ENCODE results near the gene DCP1B.

DCP1B gene

GRCh38 chr12:2035431-2036055 lies 31.3 kb upstream of the DCP1B start:
- peaks cover 37% of the 10 kb centered on the region for H3K27me3 ChIP-seq (replicated peaks; ENCODE audit: control insufficient read depth, insufficient read depth, low read length)
- DNase-seq (ENCODE audit: low read depth): no peak
- peaks cover 14% of the 10 kb centered on the region for H3K4me1 ChIP-seq (ENCODE audit: control insufficient read depth, insufficient read depth, low read length)
- peak overlapping the region; percentile 65 for H3K9ac ChIP-seq (ENCODE audit: low read length)
- no peaks in the 10 kb centered on the region for H3K36me3 ChIP-seq (ENCODE audit: control insufficient read depth, insufficient read depth, low read length, severe bottlenecking)
- no peaks in the 10 kb centered on the region for H3K9me3 ChIP-seq (ENCODE audit: control insufficient read depth, low read length)
- peak overlapping the region; percentile 79 for H3K4me3 ChIP-seq (ENCODE audit: low read length)

GRCh38 chr12:2034633-2035430 lies 30.6 kb upstream of the DCP1B start:
- Histone ChIP-seq H3K4me1 (ENCODE audit: control insufficient read depth, insufficient read depth, low read length) (peaks cover 20% of the 10 kb centered on the region), H3K9ac (ENCODE audit: low read length) (peak overlapping the region; percentile 65), H3K36me3 (ENCODE audit: control insufficient read depth, insufficient read depth, low read length, severe bottlenecking) (no peaks in the 10 kb centered on the region), H3K4me3 (ENCODE audit: low read length) (peak overlapping the region; percentile 79), H3K9me3 (ENCODE audit: control insufficient read depth, low read length) (no peaks in the 10 kb centered on the region), H3K27me3 (replicated peaks; ENCODE audit: control insufficient read depth, insufficient read depth, low read length) (peaks cover 35% of the 10 kb centered on the region)
- peak; percentile 96 for DNase-seq (ENCODE audit: low read depth)

- Histone ChIP-seq H3K9ac (ENCODE audit: low read length) (no peak overlapping the region), H3K4me1 (ENCODE audit: control insufficient read depth, insufficient read depth, low read length) (peaks cover 22% of the 10 kb centered on the region), H3K9me3 (ENCODE audit: control insufficient read depth, low read length) (no peaks in the 10 kb centered on the region), H3K4me3 (ENCODE audit: low read length) (no peak overlapping the region), H3K27me3 (replicated peaks; ENCODE audit: control insufficient read depth, insufficient read depth, low read length) (peaks cover 29% of the 10 kb centered on the region), H3K36me3 (ENCODE audit: control insufficient read depth, insufficient read depth, low read length, severe bottlenecking) (no peaks in the 10 kb centered on the region)
- no peak for DNase-seq (ENCODE audit: low read depth)
These were observed 28.2 kb upstream of the DCP1B start for GRCh38 chr12:2032506-2032905.

GRCh38 chr12:2029851-2030250 lies 25.6 kb upstream of the DCP1B start:
- no peaks in the 10 kb centered on the region for H3K36me3 ChIP-seq (ENCODE audit: control insufficient read depth, insufficient read depth, low read length, severe bottlenecking)
- H3K4me3 ChIP-seq (ENCODE audit: low read length): no peak overlapping the region
- no peak overlapping the region for H3K9ac ChIP-seq (ENCODE audit: low read length)
- no peak for DNase-seq (ENCODE audit: low read depth)
- no peaks in the 10 kb centered on the region for H3K9me3 ChIP-seq (ENCODE audit: control insufficient read depth, low read length)
- peaks cover 19% of the 10 kb centered on the region for H3K4me1 ChIP-seq (ENCODE audit: control insufficient read depth, insufficient read depth, low read length)
- H3K27me3 ChIP-seq (replicated peaks; ENCODE audit: control insufficient read depth, insufficient read depth, low read length): peaks cover 36% of the 10 kb centered on the region

- no peaks in the 10 kb centered on the region for H3K9me3 ChIP-seq (ENCODE audit: control insufficient read depth, low read length)
- DNase-seq (ENCODE audit: low read depth): peak; percentile 22
- no peak overlapping the region for H3K9ac ChIP-seq (ENCODE audit: low read length)
- no peaks in the 10 kb centered on the region for H3K36me3 ChIP-seq (ENCODE audit: control insufficient read depth, insufficient read depth, low read length, severe bottlenecking)
- H3K4me3 ChIP-seq (ENCODE audit: low read length): no peak overlapping the region
- peaks cover 27% of the 10 kb centered on the region for H3K27me3 ChIP-seq (replicated peaks; ENCODE audit: control insufficient read depth, insufficient read depth, low read length)
- H3K4me1 ChIP-seq (ENCODE audit: control insufficient read depth, insufficient read depth, low read length): peaks cover 19% of the 10 kb centered on the region
These were observed 23.1 kb upstream of the DCP1B start for GRCh38 chr12:2027351-2027750.

- Histone ChIP-seq H3K4me3 (ENCODE audit: low read length) (no peak overlapping the region), H3K9me3 (ENCODE audit: control insufficient read depth, low read length) (no peaks in the 10 kb centered on the region), H3K27me3 (replicated peaks; ENCODE audit: control insufficient read depth, insufficient read depth, low read length) (peaks cover 18% of the 10 kb centered on the region), H3K4me1 (ENCODE audit: control insufficient read depth, insufficient read depth, low read length) (peaks cover 11% of the 10 kb centered on the region), H3K36me3 (ENCODE audit: control insufficient read depth, insufficient read depth, low read length, severe bottlenecking) (no peaks in the 10 kb centered on the region), H3K9ac (ENCODE audit: low read length) (no peak overlapping the region)
- no peak for DNase-seq (ENCODE audit: low read depth)
These were observed 19.1 kb upstream of the DCP1B start for GRCh38 chr12:2023365-2023764.

- peaks cover 13% of the 10 kb centered on the region for H3K27me3 ChIP-seq (replicated peaks; ENCODE audit: control insufficient read depth, insufficient read depth, low read length)
These were observed 16.3 kb upstream of the DCP1B start for GRCh38 chr12:2020511-2020910.

GRCh38 chr12:2019126-2019525 lies 14.9 kb upstream of the DCP1B start:
- H3K9me3 ChIP-seq (ENCODE audit: control insufficient read depth, low read length): no peaks in the 10 kb centered on the region
- no peaks in the 10 kb centered on the region for H3K36me3 ChIP-seq (ENCODE audit: control insufficient read depth, insufficient read depth, low read length, severe bottlenecking)

More at GRCh38 chr12:2020511-2020910, 16.3 kb upstream of the DCP1B start:
- Histone ChIP-seq H3K36me3 (ENCODE audit: control insufficient read depth, insufficient read depth, low read length, severe bottlenecking) (no peaks in the 10 kb centered on the region), H3K4me3 (ENCODE audit: low read length) (no peak overlapping the region), H3K9ac (ENCODE audit: low read length) (no peak overlapping the region), H3K9me3 (ENCODE audit: control insufficient read depth, low read length) (no peaks in the 10 kb centered on the region), H3K4me1 (ENCODE audit: control insufficient read depth, insufficient read depth, low read length) (peaks cover 5% of the 10 kb centered on the region)
- no peak for DNase-seq (ENCODE audit: low read depth)

GRCh38 chr12:2018391-2018790 lies 14.1 kb upstream of the DCP1B start:
- no peak for DNase-seq (ENCODE audit: low read depth)

More at GRCh38 chr12:2019126-2019525, 14.9 kb upstream of the DCP1B start:
- H3K4me3 ChIP-seq (ENCODE audit: low read length): no peak overlapping the region
- DNase-seq (ENCODE audit: low read depth): no peak
- H3K27me3 ChIP-seq (replicated peaks; ENCODE audit: control insufficient read depth, insufficient read depth, low read length): peaks cover 2% of the 10 kb centered on the region
- H3K4me1 ChIP-seq (ENCODE audit: control insufficient read depth, insufficient read depth, low read length): peaks cover 5% of the 10 kb centered on the region
- no peak overlapping the region for H3K9ac ChIP-seq (ENCODE audit: low read length)

GRCh38 chr12:2017546-2018337 lies 13.5 kb upstream of the DCP1B start:
- DNase-seq (ENCODE audit: low read depth): no peak
- Histone ChIP-seq H3K4me1 (ENCODE audit: control insufficient read depth, insufficient read depth, low read length) (peaks cover 5% of the 10 kb centered on the region), H3K4me3 (ENCODE audit: low read length) (no peak overlapping the region), H3K36me3 (ENCODE audit: control insufficient read depth, insufficient read depth, low read length, severe bottlenecking) (no peaks in the 10 kb centered on the region), H3K9me3 (ENCODE audit: control insufficient read depth, low read length) (no peaks in the 10 kb centered on the region), H3K9ac (ENCODE audit: low read length) (no peak overlapping the region), H3K27me3 (replicated peaks; ENCODE audit: control insufficient read depth, insufficient read depth, low read length) (peaks cover 2% of the 10 kb centered on the region)

More at GRCh38 chr12:2018391-2018790, 14.1 kb upstream of the DCP1B start:
- H3K4me1 ChIP-seq (ENCODE audit: control insufficient read depth, insufficient read depth, low read length): peaks cover 5% of the 10 kb centered on the region
- no peaks in the 10 kb centered on the region for H3K36me3 ChIP-seq (ENCODE audit: control insufficient read depth, insufficient read depth, low read length, severe bottlenecking)
- H3K9ac ChIP-seq (ENCODE audit: low read length): no peak overlapping the region
- peaks cover 2% of the 10 kb centered on the region for H3K27me3 ChIP-seq (replicated peaks; ENCODE audit: control insufficient read depth, insufficient read depth, low read length)
- H3K9me3 ChIP-seq (ENCODE audit: control insufficient read depth, low read length): no peaks in the 10 kb centered on the region
- H3K4me3 ChIP-seq (ENCODE audit: low read length): no peak overlapping the region
